ENCODE data around the gene RNF130.

DNA sequence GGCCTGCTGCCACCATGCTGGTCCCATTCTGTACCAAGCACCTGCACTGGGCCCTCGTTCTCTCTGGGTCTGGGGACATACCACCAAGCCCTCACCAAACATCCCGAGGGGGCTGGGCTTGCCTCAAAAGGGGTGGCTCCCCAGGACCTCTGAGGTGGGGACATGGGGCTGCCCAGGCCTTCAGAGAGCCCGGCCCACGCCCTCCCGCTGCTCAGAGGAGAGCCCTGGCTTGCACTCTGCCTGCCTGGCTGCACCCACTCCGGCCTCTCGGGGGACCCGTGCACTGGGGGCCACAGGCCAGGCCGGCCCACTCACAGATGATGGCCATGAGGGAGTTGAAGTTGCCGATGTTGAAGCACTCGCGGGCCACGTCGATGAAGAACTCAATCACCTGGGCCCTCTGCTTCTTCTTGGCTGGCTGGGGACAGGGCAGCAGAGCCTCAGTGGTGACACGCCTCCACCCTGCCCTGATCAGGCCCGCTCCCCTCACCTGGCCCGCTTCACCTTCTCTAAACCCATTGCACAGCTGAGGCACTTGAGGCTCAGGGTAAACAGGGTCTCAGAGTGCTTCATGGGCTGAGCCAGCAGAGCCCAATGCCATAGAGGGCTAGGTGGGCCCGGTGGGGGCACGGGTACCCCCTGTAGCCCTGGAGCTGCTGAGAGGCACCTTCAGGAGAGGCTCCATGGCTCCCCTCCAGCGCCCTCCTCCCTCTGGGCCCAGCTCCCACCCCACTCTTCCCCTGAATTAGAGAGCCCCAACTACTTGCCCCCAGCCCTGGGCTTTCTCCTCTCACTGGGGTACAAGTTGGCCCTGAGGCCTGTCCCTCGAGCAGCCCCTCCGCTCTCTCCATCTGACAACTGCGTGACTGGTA lies 47.7 kb upstream of the RNF130 start:
- TF ChIP-seq, protein P1, sequence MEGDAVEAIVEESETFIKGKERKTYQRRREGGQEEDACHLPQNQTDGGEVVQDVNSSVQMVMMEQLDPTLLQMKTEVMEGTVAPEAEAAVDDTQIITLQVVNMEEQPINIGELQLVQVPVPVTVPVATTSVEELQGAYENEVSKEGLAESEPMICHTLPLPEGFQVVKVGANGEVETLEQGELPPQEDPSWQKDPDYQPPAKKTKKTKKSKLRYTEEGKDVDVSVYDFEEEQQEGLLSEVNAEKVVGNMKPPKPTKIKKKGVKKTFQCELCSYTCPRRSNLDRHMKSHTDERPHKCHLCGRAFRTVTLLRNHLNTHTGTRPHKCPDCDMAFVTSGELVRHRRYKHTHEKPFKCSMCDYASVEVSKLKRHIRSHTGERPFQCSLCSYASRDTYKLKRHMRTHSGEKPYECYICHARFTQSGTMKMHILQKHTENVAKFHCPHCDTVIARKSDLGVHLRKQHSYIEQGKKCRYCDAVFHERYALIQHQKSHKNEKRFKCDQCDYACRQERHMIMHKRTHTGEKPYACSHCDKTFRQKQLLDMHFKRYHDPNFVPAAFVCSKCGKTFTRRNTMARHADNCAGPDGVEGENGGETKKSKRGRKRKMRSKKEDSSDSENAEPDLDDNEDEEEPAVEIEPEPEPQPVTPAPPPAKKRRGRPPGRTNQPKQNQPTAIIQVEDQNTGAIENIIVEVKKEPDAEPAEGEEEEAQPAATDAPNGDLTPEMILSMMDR (conservative IDR thresholded peaks at IDR 0.05 in 1 of 2, IDR thresholded peaks at IDR 0.05 in 1 of 2; ENCODE audit: extremely low read depth in 1 of 2, insufficient read depth in 1 of 2, low read depth in 1 of 2, low read length in 2 of 2): no peak
- no peak for TF ChIP-seq EZH2 (IDR thresholded peaks at IDR 0.05; ENCODE audit: borderline replicate concordance, low read length)

Measured in mammary epithelial cell (primary cell).